GM12864 (cell line): ENCODE data around the gene ACE.

Source experiments
- DNase-seq: peaks from one replicate; pipeline ENCODE4 v3.0.0-alpha.2; 2011; ENCODE audit warnings: low read depth
- H3K4me3 ChIP-seq: 2 replicates; pipeline ENCODE4 v1.5.1; 2011; ENCODE audit warnings: mild to moderate bottlenecking, low read depth, low read length, control low read depth
- CTCF ChIP-seq: IDR thresholded peaks from 2 replicates; pipeline ENCODE4 v1.5.1; 2011; ENCODE audit warnings: low read depth, mild to moderate bottlenecking, moderate library complexity, low read length, control low read depth, inconsistent platforms; ENCODE audit errors: missing control alignments

ACE gene

DNA sequence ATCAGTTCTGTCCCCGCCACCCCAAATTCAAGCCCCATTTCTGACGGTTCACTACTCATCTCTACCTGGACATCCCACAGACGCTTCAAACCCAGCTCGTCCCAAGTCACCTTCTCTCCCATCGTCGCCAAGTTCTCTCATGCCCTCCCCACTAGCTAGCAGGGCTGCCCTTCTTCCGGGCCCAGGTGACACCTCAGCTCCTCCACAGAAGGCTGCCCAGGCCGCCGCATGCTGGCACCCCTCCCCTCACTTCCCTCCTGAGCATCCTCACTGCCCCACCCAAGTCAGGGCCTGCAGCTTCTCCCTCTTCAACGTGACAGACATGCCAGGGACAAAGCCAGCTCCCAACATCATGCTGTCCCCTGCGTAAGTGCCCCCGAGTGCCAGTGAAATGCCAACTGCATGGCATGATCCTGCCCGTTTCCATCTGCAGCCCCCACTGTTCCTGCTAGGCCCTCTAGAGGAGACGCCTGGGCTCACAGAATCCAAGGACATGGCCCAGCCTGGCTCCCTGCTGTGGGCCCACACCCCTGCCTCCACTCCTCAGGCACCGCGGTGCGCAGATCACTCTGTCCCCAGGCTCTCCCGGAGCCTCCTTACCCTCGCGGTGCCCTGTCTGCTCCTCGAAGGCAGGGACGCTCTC is 36.6 kb upstream of the ACE start:
- no peak for DNase-seq
- no peak overlapping the region for H3K4me3 ChIP-seq
- TF ChIP-seq CTCF: no peak

DNA sequence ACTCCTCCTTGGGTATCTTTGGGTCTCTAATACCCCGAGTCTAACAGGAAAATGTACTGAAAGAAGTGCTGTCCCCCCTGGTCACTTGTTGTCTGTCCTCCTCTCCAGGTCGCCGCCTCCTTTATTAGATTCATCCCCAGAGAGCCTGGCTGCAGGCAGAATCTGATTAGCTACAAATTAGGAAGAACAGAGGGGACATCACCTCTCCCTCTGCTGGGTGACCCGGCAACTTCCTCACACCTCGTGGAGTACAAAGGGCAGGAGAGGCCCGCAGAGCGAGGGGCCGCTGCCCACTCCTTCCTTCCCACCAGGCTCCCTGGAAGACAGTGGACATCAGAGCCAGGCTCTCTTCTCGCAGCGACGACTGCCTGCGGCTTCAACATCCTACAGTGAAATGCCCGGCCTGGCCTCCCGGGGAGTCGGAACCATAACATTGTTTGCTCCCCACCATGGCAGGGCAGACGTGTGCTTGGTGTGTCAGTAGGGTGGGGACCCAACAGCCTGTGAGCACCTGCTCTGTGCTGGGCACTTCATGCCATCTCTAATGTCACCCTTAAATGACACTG is 36.0 kb upstream of the ACE start:
- no peak for TF ChIP-seq CTCF
- H3K4me3 ChIP-seq: no peak overlapping the region
- no peak for DNase-seq

DNA sequence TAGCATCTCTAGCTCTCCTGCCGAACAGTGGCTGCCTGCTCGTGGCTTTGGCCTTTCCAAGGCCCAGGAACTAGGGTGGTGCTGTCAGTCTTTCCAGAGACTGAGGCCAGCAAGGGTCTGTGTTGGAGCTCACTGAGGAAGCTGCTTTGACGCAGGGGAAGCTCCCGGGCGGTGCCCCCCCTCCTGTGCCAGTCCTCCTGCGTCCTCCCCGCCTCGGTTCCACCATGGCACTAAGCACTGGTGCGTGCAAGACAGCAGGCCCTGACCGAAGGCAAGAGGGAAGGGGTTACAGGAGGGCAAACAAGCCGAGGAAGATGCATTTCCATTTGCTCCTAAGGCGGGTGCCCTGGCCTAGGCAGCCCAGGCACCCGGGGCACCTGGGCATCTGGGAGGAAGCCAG is 35.2 kb upstream of the ACE start:
- no peak overlapping the region for H3K4me3 ChIP-seq
- no peak for TF ChIP-seq CTCF
- DNase-seq: no peak

GRCh38 chr17:63442074-63442473 is 34.8 kb upstream of the ACE start:
- no peak overlapping the region for H3K4me3 ChIP-seq
- no peak for TF ChIP-seq CTCF
- DNase-seq: no peak

- peak; percentile 15 for TF ChIP-seq CTCF
- no peak for DNase-seq
These were observed 34.3 kb upstream of the ACE start for GRCh38 chr17:63442549-63443035.

DNA sequence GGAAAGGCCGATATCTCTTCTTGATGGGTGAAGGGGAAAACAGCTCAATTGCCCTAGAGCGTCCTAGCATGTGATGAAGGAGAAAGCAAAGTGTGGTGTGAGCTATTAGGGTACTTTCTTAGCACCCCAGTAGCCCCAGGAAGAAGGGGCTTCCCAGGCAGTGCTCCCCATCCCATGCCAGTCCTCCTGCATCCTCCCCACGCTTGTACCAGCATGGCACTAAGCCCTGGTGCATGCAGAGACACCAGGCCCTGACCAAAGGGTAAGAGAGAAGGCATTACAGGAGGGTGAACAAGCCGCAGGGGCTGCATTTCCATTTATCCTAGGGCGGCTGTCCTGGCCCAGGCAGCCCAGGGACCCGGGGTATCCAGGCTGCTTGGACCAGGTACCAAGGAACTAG is 33.8 kb upstream of the ACE start:
- TF ChIP-seq CTCF: no peak
- no peak for DNase-seq
- H3K4me3 ChIP-seq: no peak overlapping the region

More at GRCh38 chr17:63442549-63443035, 34.3 kb upstream of the ACE start:
- no peak overlapping the region for H3K4me3 ChIP-seq

- H3K4me3 ChIP-seq: no peak overlapping the region
These were observed 32.4 kb upstream of the ACE start for GRCh38 chr17:63444457-63444856.

More at GRCh38 chr17:63444457-63444856, 32.4 kb upstream of the ACE start:
- TF ChIP-seq CTCF: no peak
- DNase-seq: no peak
